ENCODE results near the gene CAB39L.

- no peak for TF ChIP-seq CTCF (IDR thresholded peaks at IDR 0.05; ENCODE audit: poor library complexity, severe bottlenecking)
- no peak for TF ChIP-seq TAF1 (IDR thresholded peaks at IDR 0.05; ENCODE audit: low read depth)
- TF ChIP-seq EZH2 (IDR thresholded peaks at IDR 0.05; ENCODE audit: borderline replicate concordance, insufficient read depth, low read length, poor library complexity, severe bottlenecking): no peak
- no peak for TF ChIP-seq EP300 (conservative IDR thresholded peaks at IDR 0.05; ENCODE audit: poor library complexity, severe bottlenecking)
- no peak for TF ChIP-seq POLR2AphosphoS5 (IDR thresholded peaks at IDR 0.05)
- TF ChIP-seq REST (IDR thresholded peaks at IDR 0.05; ENCODE audit: borderline replicate concordance): no peak
- no peak for TF ChIP-seq RAD21 (conservative IDR thresholded peaks at IDR 0.05)
- no peak for TF ChIP-seq SMC3 (conservative IDR thresholded peaks at IDR 0.05; ENCODE audit: poor library complexity)
Measured at GRCh38 chr13:49314344-49314882, 129.5 kb downstream of the CAB39L start.
